ENCODE measurements around the gene SELENON. TPM values are rescaled to one million over a fixed set of nuclear protein-coding genes. Genes with fewer than 3 reads are reported as not detected.

Gene SELENON
- total and polyA plus RNA-seq, 9 of the 15 experiments (the other 6 are each of a cell fraction or from before 2014, with no cell fraction given), result 0.43 to 26.7 (median 7.0) TPM

GRCh38 chr1:25795946-25796810 is 3.8 kb upstream of the SELENON start (continued):
- TF ChIP-seq CBX8 (IDR thresholded peaks at IDR 0.05; ENCODE audit: borderline replicate concordance, extremely low read depth, low read depth, low read length, poor library complexity, severe bottlenecking) (no peak), ASH1L (IDR thresholded peaks at IDR 0.05; ENCODE audit: borderline replicate concordance, low read depth, partially characterized antibody) (no peak), ETV5 (CRISPR knock-in tag; IDR thresholded peaks at IDR 0.05; ENCODE audit: low read depth) (no peak), ARID3B (CRISPR knock-in tag; IDR thresholded peaks at IDR 0.05; ENCODE audit: borderline replicate concordance) (no peak), PRMT5 (CRISPR knock-in tag; IDR thresholded peaks at IDR 0.05) (no peak), TFE3 (CRISPR knock-in tag; IDR thresholded peaks at IDR 0.05) (no peak)

Measured in K562 (cell line).